ENCODE measurements around the gene UMOD.

DNA sequence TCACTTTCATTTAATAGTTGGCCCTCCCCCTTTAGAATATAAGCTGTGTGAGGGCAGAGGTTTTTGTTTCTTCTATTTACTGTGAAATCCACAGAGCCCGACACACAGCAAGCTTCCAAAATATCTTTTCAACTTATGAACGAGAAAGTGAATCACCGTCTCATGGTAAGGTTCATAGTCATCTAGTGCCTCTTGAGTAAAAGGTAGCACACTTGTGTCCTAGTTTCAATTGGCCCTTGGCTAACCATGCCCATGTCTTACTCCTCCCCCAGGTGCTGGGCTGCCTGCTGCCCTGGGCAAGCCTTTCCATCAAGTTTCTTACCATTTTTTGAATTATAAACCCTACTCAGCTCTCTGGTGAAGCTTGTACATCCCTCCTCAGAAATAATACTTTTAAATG lies 12.8 kb downstream of the UMOD start:
- TF ChIP-seq, protein P1, sequence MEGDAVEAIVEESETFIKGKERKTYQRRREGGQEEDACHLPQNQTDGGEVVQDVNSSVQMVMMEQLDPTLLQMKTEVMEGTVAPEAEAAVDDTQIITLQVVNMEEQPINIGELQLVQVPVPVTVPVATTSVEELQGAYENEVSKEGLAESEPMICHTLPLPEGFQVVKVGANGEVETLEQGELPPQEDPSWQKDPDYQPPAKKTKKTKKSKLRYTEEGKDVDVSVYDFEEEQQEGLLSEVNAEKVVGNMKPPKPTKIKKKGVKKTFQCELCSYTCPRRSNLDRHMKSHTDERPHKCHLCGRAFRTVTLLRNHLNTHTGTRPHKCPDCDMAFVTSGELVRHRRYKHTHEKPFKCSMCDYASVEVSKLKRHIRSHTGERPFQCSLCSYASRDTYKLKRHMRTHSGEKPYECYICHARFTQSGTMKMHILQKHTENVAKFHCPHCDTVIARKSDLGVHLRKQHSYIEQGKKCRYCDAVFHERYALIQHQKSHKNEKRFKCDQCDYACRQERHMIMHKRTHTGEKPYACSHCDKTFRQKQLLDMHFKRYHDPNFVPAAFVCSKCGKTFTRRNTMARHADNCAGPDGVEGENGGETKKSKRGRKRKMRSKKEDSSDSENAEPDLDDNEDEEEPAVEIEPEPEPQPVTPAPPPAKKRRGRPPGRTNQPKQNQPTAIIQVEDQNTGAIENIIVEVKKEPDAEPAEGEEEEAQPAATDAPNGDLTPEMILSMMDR (conservative IDR thresholded peaks at IDR 0.05; ENCODE audit: low read length) = no peak
- TF ChIP-seq EZH2phosphoT487 (IDR thresholded peaks at IDR 0.05; ENCODE audit: borderline replicate concordance, low read depth, low read length) = no peak
